Peyer's patch (tissue), 4 donors: ENCODE data around the gene IAH1. TPM values are rescaled to one million over a fixed set of nuclear protein-coding genes. Genes with fewer than 3 reads are reported as not detected.

Experiments used
- DNase-seq, 3 donors: peaks; one replicate each; pipeline ENCODE4 v3.0.0-alpha.2; 2017 to 2019
- H3K27ac ChIP-seq, 4 donors: fragments of 200-600 bp; sonication (generic); one replicate each; pipeline ENCODE4 v1.5.1; 2016 to 2019
- H3K27me3 ChIP-seq, 2 donors: fragments of 200-600 bp; sonication (generic); one replicate each; pipeline ENCODE4 v1.5.1; 2019
- H3K36me3 ChIP-seq, 3 donors: fragments of 200-600 bp; sonication (generic); one replicate each; pipeline ENCODE4 v1.5.1; 2016 to 2019
- H3K4me1 ChIP-seq, 4 donors: fragments of 200-600 bp; sonication (generic); one replicate each; pipeline ENCODE4 v1.5.1; 2016 to 2019
- H3K4me3 ChIP-seq, 4 donors: fragments of 200-600 bp; sonication (generic); 1 replicate in 3 of 4; 2 replicates in 1 of 4; pipeline ENCODE4 v1.5.1; 2016 to 2019; ENCODE audit warnings: mild to moderate bottlenecking in 1 of 4
- H3K9me3 ChIP-seq, 4 donors: fragments of 200-600 bp; sonication (generic); one replicate each; pipeline ENCODE4 v1.5.1; 2016 to 2019; ENCODE audit warnings: mild to moderate bottlenecking in 1 of 4
- POLR2A ChIP-seq, 2 donors: fragments of 450-650 bp; IDR thresholded peaks; one replicate each; pipeline ENCODE4 v1.5.1; 2017; ENCODE audit warnings: antibody characterized with exemption in 2 of 2, mild to moderate bottlenecking in 2 of 2, moderate library complexity in 2 of 2
- total RNA-seq, 4 donors: library from RNA; depleted of rRNA; stranded (reverse); fragments of >200 nt; gene quantifications; one replicate each; pipeline ENCODE4 v1.1.0, GENCODE V29; 2016
- TF ChIP-seq, protein P1 (sequence below), 6 experiments: fragments of 450-650 bp in 4 of 6; fragments of 200-600 bp in 2 of 6; sonication (generic) in 1 of 6; IDR thresholded peaks; one replicate each; pipeline ENCODE4 v1.5.1; 2017 to 2019; ENCODE audit warnings: antibody characterized with exemption in 6 of 6, mild to moderate bottlenecking in 3 of 6, moderate library complexity in 1 of 6

IAH1 gene, protein sequence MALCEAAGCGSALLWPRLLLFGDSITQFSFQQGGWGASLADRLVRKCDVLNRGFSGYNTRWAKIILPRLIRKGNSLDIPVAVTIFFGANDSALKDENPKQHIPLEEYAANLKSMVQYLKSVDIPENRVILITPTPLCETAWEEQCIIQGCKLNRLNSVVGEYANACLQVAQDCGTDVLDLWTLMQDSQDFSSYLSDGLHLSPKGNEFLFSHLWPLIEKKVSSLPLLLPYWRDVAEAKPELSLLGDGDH
- 10 to 100 TPM; 39.2 to 59.4 (median 43.5) TPM for total RNA-seq

DNA sequence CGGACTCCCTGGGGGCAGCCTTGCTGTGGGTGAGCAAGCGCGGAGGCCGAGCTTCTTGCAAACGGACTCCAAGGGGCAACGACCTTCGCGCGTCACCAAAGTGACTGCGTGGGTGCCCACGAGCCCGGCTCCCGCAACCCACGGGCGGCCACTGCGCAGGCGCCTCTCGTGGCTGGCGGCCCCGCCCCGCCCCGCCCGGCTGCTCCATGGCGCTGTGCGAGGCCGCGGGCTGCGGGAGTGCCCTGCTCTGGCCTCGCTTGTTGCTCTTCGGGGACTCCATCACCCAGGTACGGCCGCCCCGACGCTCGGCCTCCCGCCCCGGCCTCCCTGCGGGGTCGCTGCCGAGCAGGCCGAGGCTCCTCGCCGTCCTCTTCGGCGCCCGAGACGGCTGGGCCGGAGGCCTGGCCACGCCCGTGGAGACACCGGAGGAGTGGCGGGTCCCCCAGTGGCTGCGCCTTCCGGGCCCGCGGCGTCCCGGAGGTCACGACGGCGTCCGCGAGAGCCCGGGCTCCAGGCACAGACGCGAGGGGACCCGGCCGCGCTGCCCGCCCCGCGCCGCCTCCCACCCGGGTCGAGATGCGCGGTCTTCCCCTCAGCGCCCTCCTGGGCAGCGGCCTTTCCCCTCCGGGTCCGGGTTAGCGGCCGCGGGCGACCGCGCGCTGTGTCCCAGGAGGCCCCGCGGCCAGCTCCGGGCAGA, at the start of gene IAH1:
TSS of gene IAH1 (plus strand) at position 191 of the 697 bp plus-strand sequence. CDS start at position 207, 16 bp downstream.
- H3K4me3 ChIP-seq, result peak within 1 kb of the TSS; percentile 64 to 86 (median 74)
- TF ChIP-seq, protein P1, sequence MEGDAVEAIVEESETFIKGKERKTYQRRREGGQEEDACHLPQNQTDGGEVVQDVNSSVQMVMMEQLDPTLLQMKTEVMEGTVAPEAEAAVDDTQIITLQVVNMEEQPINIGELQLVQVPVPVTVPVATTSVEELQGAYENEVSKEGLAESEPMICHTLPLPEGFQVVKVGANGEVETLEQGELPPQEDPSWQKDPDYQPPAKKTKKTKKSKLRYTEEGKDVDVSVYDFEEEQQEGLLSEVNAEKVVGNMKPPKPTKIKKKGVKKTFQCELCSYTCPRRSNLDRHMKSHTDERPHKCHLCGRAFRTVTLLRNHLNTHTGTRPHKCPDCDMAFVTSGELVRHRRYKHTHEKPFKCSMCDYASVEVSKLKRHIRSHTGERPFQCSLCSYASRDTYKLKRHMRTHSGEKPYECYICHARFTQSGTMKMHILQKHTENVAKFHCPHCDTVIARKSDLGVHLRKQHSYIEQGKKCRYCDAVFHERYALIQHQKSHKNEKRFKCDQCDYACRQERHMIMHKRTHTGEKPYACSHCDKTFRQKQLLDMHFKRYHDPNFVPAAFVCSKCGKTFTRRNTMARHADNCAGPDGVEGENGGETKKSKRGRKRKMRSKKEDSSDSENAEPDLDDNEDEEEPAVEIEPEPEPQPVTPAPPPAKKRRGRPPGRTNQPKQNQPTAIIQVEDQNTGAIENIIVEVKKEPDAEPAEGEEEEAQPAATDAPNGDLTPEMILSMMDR (IDR thresholded peaks at IDR 0.05), result peak in 2 of 6 experiments; percentile 3 to 11
- TF ChIP-seq POLR2A (IDR thresholded peaks at IDR 0.05), result peak; percentile 53 to 60
- H3K27me3 ChIP-seq, result no peaks in the 10 kb centered on the region
- H3K36me3 ChIP-seq, result peaks cover 0 to 18% (median 0%) of the 10 kb centered on the region in 3 donors
- H3K9me3 ChIP-seq, result no peaks in the 10 kb centered on the region
- H3K4me1 ChIP-seq, result peaks cover 0 to 16% (median 5%) of the 10 kb centered on the region in 4 donors
- peak; percentile 69 to 84 (median 84) for DNase-seq
- H3K27ac ChIP-seq, result peak within 1 kb of the TSS; percentile 77 to 89 (median 84)

DNA sequence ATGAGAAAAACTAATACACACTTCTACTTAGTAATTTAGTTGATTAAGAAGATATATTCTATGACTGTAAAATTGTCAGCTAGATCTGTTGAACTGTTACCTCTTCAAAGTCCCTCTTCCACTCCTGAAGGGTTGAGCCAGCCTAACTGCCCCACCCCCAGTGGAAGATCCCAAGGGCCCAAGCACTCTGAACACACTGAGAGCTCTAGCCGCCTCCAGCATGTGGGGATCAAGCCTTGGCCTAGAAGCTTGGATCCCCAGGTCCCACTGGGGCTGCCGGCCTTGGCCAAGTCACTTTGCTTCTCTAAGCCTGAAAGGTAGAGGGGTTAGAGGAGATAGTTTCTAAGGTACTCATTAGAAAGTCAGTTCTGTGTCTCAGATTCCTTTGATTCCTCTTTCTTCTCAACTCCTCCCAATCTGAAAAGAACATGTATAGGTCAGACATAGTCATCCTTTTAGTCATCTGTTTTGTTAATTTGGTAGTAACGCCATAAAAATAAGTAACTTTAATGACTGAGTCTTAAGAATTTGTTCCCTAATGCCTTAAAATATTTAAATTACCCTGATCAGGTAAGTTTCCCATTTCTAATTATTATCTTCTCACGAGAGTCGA, 45.3 kb upstream of the IAH1 start:
- TF ChIP-seq POLR2A (IDR thresholded peaks at IDR 0.05), result no peak
- TF ChIP-seq, protein P1 (IDR thresholded peaks at IDR 0.05), result no peak
- Histone ChIP-seq H3K4me3 (no peak overlapping the region), H3K27me3 (no peaks in the 10 kb centered on the region), H3K4me1 (peaks cover 0 to 13% (median 3%) of the 10 kb centered on the region in 4 donors), H3K9me3 (no peaks in the 10 kb centered on the region), H3K27ac (no peak overlapping the region), H3K36me3 (peaks cover 0 to 46% (median 0%) of the 10 kb centered on the region in 3 donors)
- DNase-seq, result no peak

DNA sequence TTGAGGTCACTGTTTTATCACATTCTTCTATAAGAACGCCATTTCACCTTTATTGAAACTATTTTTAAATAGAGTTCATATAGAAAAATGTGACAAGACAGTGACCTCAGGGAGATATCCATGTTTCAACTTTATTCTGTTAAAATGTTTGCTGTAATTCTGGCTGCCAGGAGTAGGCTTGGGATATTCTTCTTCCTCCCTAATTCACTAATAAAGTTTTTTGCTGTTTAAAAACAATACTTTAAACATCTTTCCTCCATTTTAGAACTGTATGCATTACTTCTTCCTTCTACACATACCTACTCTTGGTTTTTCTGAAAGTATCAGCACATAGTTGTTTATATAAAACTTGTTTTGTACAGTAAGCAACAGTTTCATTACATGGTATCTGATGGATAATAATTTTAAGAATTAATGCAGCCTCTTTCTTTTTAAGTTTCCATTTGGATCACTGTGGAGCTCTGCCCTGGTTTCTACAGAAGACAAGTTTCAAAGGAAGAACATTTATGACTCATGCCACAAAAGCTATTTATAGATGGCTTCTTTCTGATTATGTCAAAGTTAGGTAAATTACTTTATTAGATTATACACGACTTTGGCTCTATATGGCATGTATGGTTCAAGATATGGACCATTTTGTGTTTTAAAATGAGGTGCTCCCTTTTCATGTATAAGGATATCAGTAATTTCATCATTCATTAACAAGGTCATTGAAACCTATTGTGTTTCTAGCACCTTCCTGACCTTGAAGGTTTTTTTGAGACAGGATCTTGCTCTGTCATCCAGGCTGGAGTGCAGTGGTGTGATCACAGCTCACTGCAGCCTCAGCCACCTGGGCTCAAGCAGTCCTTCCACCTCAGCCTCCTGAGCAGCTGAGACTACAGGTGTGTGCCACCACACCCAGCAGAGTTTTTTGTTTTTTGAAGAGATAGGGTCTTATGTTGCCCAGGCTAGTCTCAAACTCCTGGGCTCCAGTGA, 43.7 kb upstream of the IAH1 start:
- no peaks in the 10 kb centered on the region for H3K9me3 ChIP-seq
- no peaks in the 10 kb centered on the region for H3K27me3 ChIP-seq
- no peak overlapping the region for H3K27ac ChIP-seq
- H3K4me3 ChIP-seq, result no peak overlapping the region
- no peaks in the 10 kb centered on the region for H3K4me1 ChIP-seq
- peaks cover 0 to 55% (median 0%) of the 10 kb centered on the region in 3 donors for H3K36me3 ChIP-seq
- TF ChIP-seq POLR2A (IDR thresholded peaks at IDR 0.05), result no peak
- TF ChIP-seq, protein P1 (IDR thresholded peaks at IDR 0.05), result no peak
- DNase-seq, result no peak

DNA sequence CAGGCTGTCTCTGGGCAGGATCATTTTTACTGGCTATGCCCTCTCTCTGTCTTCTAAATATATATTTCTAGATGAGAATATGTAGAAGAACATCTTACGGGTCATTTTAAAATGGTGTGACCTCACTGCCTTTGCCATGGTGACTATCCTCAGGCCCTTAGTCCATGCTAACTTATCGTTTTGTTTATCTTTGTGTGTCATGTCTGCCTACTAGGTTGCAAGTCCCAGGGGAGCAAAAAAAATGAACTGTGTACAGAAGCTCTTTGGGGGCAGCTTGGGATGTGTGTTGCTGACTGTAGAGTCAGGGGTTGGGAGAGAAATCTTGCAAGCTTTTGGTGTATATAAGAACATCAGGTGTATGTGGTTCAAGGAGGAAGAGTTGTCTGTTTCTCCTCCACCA, 39.9 kb upstream of the IAH1 start:
- no peaks in the 10 kb centered on the region for H3K4me1 ChIP-seq
- no peak for DNase-seq
- H3K27ac ChIP-seq, result no peak overlapping the region
- H3K4me3 ChIP-seq, result no peak overlapping the region
- peaks cover 0 to 73% (median 0%) of the 10 kb centered on the region in 3 donors for H3K36me3 ChIP-seq
- no peaks in the 10 kb centered on the region for H3K27me3 ChIP-seq
- H3K9me3 ChIP-seq, result no peaks in the 10 kb centered on the region
- no peak for TF ChIP-seq POLR2A (IDR thresholded peaks at IDR 0.05)
- TF ChIP-seq, protein P1 (IDR thresholded peaks at IDR 0.05), result no peak

DNA sequence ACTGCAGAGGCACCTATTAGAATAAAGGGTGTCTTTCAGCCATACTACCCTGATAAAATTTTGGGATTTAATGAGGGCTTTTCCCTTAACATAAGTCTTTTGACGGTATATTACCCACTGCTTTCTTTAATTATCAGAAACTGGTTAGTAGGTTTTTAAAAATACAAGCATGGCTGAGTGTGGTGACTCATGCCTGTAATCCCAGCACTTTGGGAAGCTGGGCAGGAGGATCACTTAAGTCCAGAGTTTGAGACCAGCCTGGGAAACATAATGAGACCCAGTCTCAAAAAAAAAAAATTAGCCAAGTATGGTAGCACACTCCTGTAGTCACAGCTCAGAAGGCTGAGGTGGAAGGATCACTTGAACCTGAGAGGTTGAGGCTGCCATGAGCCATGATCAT, 34.8 kb upstream of the IAH1 start:
- no peak for TF ChIP-seq POLR2A (IDR thresholded peaks at IDR 0.05)
- TF ChIP-seq, protein P1 (IDR thresholded peaks at IDR 0.05), result no peak
- H3K4me3 ChIP-seq, result no peak overlapping the region
- no peaks in the 10 kb centered on the region for H3K9me3 ChIP-seq
- H3K36me3 ChIP-seq, result peaks cover 0 to 69% (median 0%) of the 10 kb centered on the region in 3 donors
- no peaks in the 10 kb centered on the region for H3K27me3 ChIP-seq
- peak overlapping the region in 1 of 4 donors; percentile 9 for H3K27ac ChIP-seq
- DNase-seq, result no peak
- no peaks in the 10 kb centered on the region for H3K4me1 ChIP-seq
